Activated CD4-positive, CD25-positive, alpha-beta regulatory T cell treated with anti-CD3 and anti-CD28 coated beads, Interleukin-2, amount 50 U/mL, for 72 hours (primary cell): ENCODE data around the gene CDH9.

Source experiments
- DNase-seq: peaks from one replicate; pipeline ENCODE4 v3.0.0; 2021

The CDH9 gene

GRCh38 chr5:27038476-27038875 lies at the start of gene CDH9:
Gene CDH9, minus strand, starts transcription at chr5:27038586. Its CDS starts 50,253 bp downstream, at chr5:26988333.
- DNase-seq, result no peak

GRCh38 chr5:27087747-27088146 lies 49.4 kb upstream of the CDH9 start:
- DNase-seq, result no peak

- no peak for DNase-seq
Measured at GRCh38 chr5:27083449-27084415, 45.3 kb upstream of the CDH9 start.

GRCh38 chr5:27080147-27080546 lies 41.8 kb upstream of the CDH9 start:
- DNase-seq, result no peak

- no peak for DNase-seq
Measured at GRCh38 chr5:27062451-27062850, 24.1 kb upstream of the CDH9 start.

GRCh38 chr5:27048510-27048909 lies 10.1 kb upstream of the CDH9 start:
- no peak for DNase-seq

- no peak for DNase-seq
Measured at GRCh38 chr5:27041372-27041771, 3.0 kb upstream of the CDH9 start.

GRCh38 chr5:27034565-27034964 lies 3.8 kb downstream of the CDH9 start:
- DNase-seq, result no peak

- DNase-seq, result no peak
Measured at GRCh38 chr5:27026801-27027200, 11.6 kb downstream of the CDH9 start.

- DNase-seq, result no peak
Measured at GRCh38 chr5:27026063-27026462, 12.3 kb downstream of the CDH9 start.

- DNase-seq, result no peak
Measured at GRCh38 chr5:27021471-27021870, 16.9 kb downstream of the CDH9 start.

GRCh38 chr5:27020973-27021372 lies 17.4 kb downstream of the CDH9 start:
- DNase-seq, result no peak

- DNase-seq, result no peak
Measured at GRCh38 chr5:27015758-27016157, 22.6 kb downstream of the CDH9 start.

GRCh38 chr5:27011274-27011673 lies 27.1 kb downstream of the CDH9 start:
- DNase-seq, result no peak

- no peak for DNase-seq
Measured at GRCh38 chr5:27010646-27011045, 27.7 kb downstream of the CDH9 start.

- no peak for DNase-seq
Measured at GRCh38 chr5:27009540-27009915, 28.9 kb downstream of the CDH9 start.

- DNase-seq, result no peak
Measured at GRCh38 chr5:27008604-27009539, 29.5 kb downstream of the CDH9 start.

GRCh38 chr5:27007121-27007520 lies 31.3 kb downstream of the CDH9 start:
- no peak for DNase-seq

GRCh38 chr5:26986985-26987384 lies 51.4 kb downstream of the CDH9 start:
- no peak for DNase-seq

GRCh38 chr5:26981750-26982149 lies 56.6 kb downstream of the CDH9 start:
- no peak for DNase-seq

GRCh38 chr5:26959290-26959689 lies 79.1 kb downstream of the CDH9 start:
- no peak for DNase-seq

GRCh38 chr5:26955161-26955560 lies 83.2 kb downstream of the CDH9 start:
- DNase-seq, result no peak

- no peak for DNase-seq
Measured at GRCh38 chr5:26948921-26949320, 89.5 kb downstream of the CDH9 start.

GRCh38 chr5:26945901-26946300 lies 92.5 kb downstream of the CDH9 start:
- no peak for DNase-seq
